ENCODE results near the gene MYCBPAP. TPM values are rescaled to one million over a fixed set of nuclear protein-coding genes. Genes with fewer than 3 reads are reported as not detected.

Gene MYCBPAP
- total and polyA plus RNA-seq, 11 donors, result 0.29 to 2.4 (median 0.76) TPM; not detected in 1

- no peaks in the 10 kb centered on the region for H3K27me3 ChIP-seq
- WGBS, 4 donors, result 85 to 93% (median 90%) methylated on average over 8 of the region's 8 CpGs
- intact Hi-C loops (cut with DNase I), result no loop called here
- no peaks in the 10 kb centered on the region for H3K9me3 ChIP-seq
- H3K4me3 ChIP-seq, result no peak overlapping the region
- DNase-seq (no peak), ATAC-seq (no peak)
- peaks cover 0 to 22% (median 0%) of the 10 kb centered on the region in 12 donors for H3K4me1 ChIP-seq
- no peak overlapping the region for H3K27ac ChIP-seq
- no peak for TF ChIP-seq CTCF (IDR thresholded peaks at IDR 0.05)
- TF ChIP-seq POLR2A (IDR thresholded peaks at IDR 0.05), result no peak
- H3K36me3 ChIP-seq, result no peaks in the 10 kb centered on the region
Measured at GRCh38 chr17:50519141-50519834, 11.0 kb downstream of the MYCBPAP start.

GRCh38 chr17:50520483-50520882, 12.2 kb downstream of the MYCBPAP start:
- intact Hi-C loops (cut with DNase I), result no loop called here
- no peaks in the 10 kb centered on the region for H3K9me3 ChIP-seq
- H3K4me3 ChIP-seq, result no peak overlapping the region
- 87 to 95% (median 92%) methylated on average over 2 of the region's 2 CpGs for WGBS, 4 donors
- H3K27me3 ChIP-seq, result no peaks in the 10 kb centered on the region
- H3K4me1 ChIP-seq, result peaks cover 0 to 14% (median 0%) of the 10 kb centered on the region in 12 donors
- ATAC-seq (no peak), DNase-seq (no peak)
- no peak overlapping the region for H3K27ac ChIP-seq
- TF ChIP-seq POLR2A (IDR thresholded peaks at IDR 0.05), result no peak
- TF ChIP-seq CTCF (IDR thresholded peaks at IDR 0.05), result no peak
- H3K36me3 ChIP-seq, result no peaks in the 10 kb centered on the region

GRCh38 chr17:50521514-50521913, 13.3 kb downstream of the MYCBPAP start:
- peaks cover 0 to 9% (median 0%) of the 10 kb centered on the region in 12 donors for H3K4me1 ChIP-seq
- no peak overlapping the region for H3K4me3 ChIP-seq
- ATAC-seq (no peak), DNase-seq (no peak)
- intact Hi-C loops (cut with DNase I), result no loop called here
- TF ChIP-seq CTCF (IDR thresholded peaks at IDR 0.05), result no peak
- TF ChIP-seq POLR2A (IDR thresholded peaks at IDR 0.05), result no peak
- H3K27ac ChIP-seq, result no peak overlapping the region
- WGBS, 4 donors, result 68 to 88% (median 76%) methylated on average over 2 of the region's 2 CpGs
- no peaks in the 10 kb centered on the region for H3K36me3 ChIP-seq
- H3K9me3 ChIP-seq, result no peaks in the 10 kb centered on the region
- H3K27me3 ChIP-seq, result no peaks in the 10 kb centered on the region

- H3K36me3 ChIP-seq, result no peaks in the 10 kb centered on the region
- no peak overlapping the region for H3K4me3 ChIP-seq
- no peak overlapping the region for H3K27ac ChIP-seq
- no peaks in the 10 kb centered on the region for H3K9me3 ChIP-seq
- no peak for ATAC-seq
- intact Hi-C loops (cut with DNase I), result no loop called here
- H3K27me3 ChIP-seq, result no peaks in the 10 kb centered on the region
- peaks cover 0 to 6% (median 0%) of the 10 kb centered on the region in 12 donors for H3K4me1 ChIP-seq
- DNase-seq, result no peak
- TF ChIP-seq POLR2A (IDR thresholded peaks at IDR 0.05), result no peak
- TF ChIP-seq CTCF (IDR thresholded peaks at IDR 0.05), result no peak
- 92 to 96% (median 96%) methylated on average over 10 of the region's 10 CpGs for WGBS, 4 donors
Measured at GRCh38 chr17:50522766-50523165, 14.5 kb downstream of the MYCBPAP start.
